Measurements from ENCODE around the gene ATP8B4.
A peak's percentile ranks its signal among the peaks of the same experiment; 100 is the strongest.

Gene ATP8B4

DNA sequence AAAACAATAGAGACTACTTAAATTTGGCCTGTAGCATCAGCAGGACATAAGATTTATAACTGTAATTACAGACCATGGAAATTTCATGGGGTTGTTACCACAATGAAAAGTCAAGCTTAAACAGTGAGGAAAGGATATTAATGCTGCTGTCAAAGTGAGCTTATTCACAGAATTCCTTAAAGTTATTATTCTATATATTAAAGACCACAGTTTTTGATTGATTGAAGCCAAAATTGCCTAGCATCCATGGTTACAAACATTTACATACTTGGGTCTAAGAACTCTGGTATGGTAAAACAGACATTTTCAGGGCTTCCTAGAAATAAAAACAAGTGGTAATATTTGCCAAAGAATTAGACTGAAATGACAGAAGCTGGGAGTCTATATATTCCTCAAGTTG lies 248.6 kb downstream of the ATP8B4 start:
- TF ChIP-seq, protein P1, sequence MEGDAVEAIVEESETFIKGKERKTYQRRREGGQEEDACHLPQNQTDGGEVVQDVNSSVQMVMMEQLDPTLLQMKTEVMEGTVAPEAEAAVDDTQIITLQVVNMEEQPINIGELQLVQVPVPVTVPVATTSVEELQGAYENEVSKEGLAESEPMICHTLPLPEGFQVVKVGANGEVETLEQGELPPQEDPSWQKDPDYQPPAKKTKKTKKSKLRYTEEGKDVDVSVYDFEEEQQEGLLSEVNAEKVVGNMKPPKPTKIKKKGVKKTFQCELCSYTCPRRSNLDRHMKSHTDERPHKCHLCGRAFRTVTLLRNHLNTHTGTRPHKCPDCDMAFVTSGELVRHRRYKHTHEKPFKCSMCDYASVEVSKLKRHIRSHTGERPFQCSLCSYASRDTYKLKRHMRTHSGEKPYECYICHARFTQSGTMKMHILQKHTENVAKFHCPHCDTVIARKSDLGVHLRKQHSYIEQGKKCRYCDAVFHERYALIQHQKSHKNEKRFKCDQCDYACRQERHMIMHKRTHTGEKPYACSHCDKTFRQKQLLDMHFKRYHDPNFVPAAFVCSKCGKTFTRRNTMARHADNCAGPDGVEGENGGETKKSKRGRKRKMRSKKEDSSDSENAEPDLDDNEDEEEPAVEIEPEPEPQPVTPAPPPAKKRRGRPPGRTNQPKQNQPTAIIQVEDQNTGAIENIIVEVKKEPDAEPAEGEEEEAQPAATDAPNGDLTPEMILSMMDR (IDR thresholded peaks at IDR 0.05; ENCODE audit: low read depth, low read length, missing control alignments) = no peak
- DNase-seq (ENCODE audit: low read depth) = no peak
- in situ Hi-C loops (cut with HindIII; ENCODE audit: low sequenced_read_pairs) = no loop called here
- H3K4me3 ChIP-seq (ENCODE audit: low read depth, low read length) = no peak overlapping the region

DNA sequence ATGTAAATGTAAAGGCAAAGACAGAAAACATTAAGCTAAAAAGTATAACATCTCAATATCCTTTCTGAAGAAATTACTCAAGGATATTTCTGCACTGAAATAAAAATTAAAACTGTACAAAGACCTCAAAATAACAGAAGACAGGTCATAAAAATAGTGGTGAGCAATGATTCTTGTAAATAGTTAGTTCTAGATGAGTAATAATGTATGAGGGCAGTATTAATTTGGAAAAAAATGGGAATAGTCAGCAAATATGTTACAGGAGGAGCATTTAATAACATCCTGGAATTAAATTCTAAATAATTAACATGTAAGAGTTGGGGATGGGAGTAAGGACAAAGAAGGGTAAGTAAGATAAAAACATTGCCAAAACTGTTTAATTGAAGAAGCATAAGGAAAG lies 250.7 kb downstream of the ATP8B4 start:
- no peak for DNase-seq (ENCODE audit: low read depth)
- H3K4me3 ChIP-seq (ENCODE audit: low read depth, low read length) = no peak overlapping the region
- in situ Hi-C loops (cut with HindIII; ENCODE audit: low sequenced_read_pairs) = no loop called here
- TF ChIP-seq, protein P1 (IDR thresholded peaks at IDR 0.05; ENCODE audit: low read depth, low read length, missing control alignments) = no peak

DNA sequence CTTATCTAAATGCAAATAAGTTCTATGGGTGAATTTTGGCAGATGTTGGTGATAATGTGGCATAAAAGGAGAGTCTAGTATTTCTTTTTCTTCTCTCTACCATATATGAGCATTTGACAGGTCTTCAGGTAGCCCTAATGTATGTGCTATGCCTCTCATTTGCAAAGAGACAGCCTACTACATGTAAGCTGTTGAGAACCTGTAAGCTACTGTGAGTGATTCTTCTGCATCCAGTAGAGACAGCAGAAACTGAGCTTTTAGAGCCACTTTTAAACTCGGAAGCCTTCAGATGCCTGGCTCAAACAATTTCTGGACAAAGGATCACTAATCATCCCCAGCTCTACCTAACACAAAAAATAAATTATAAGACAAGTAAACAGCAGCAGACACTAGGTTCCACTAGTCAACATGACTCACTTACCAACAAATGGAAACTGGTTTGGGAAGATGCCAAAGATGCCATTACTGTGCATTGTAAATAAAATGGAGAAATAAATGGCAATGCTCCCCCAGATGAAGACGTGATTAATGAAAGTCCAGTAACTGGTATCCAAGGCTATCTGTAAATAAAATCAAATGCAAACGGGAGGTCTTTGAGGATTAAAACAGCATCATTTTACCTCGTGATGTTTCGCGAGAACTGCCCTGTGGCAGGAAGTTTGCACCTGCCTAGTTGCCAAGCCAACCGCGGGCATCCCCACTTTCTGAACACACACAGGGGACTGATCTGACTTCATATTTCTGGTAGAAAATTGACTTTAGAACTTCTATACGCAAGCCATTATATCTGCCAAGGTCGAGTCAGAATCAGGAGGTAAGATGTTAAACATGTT lies 252.9 kb downstream of the ATP8B4 start:
- H3K4me3 ChIP-seq (ENCODE audit: low read depth, low read length) = no peak overlapping the region
- in situ Hi-C loops (cut with HindIII; ENCODE audit: low sequenced_read_pairs) = no loop called here
- no peak for DNase-seq (ENCODE audit: low read depth)
- TF ChIP-seq, protein P1 (IDR thresholded peaks at IDR 0.05; ENCODE audit: low read depth, low read length, missing control alignments) = no peak

DNA sequence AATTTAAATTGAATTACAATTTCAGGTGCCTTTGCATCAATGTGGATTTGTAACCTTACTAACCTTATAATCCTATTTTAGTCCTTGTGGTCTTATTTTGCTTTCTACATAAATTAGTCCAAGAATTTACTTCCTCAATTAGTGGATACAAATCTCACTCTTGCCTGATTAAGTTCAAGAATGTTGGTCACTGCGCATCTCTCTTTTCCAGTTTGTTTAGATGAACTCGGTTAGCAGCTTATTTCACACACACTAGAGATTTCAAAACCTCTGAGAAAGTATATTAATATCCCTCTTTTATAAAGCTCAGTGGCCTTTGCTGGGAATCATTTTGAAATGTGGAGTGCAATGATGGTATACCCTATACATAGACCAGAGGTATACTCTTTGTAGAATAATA lies 254.8 kb downstream of the ATP8B4 start:
- H3K4me3 ChIP-seq (ENCODE audit: low read depth, low read length) = no peak overlapping the region
- in situ Hi-C loops (cut with HindIII; ENCODE audit: low sequenced_read_pairs) = no loop called here
- no peak for DNase-seq (ENCODE audit: low read depth)
- TF ChIP-seq, protein P1 (IDR thresholded peaks at IDR 0.05; ENCODE audit: low read depth, low read length, missing control alignments) = no peak

DNA sequence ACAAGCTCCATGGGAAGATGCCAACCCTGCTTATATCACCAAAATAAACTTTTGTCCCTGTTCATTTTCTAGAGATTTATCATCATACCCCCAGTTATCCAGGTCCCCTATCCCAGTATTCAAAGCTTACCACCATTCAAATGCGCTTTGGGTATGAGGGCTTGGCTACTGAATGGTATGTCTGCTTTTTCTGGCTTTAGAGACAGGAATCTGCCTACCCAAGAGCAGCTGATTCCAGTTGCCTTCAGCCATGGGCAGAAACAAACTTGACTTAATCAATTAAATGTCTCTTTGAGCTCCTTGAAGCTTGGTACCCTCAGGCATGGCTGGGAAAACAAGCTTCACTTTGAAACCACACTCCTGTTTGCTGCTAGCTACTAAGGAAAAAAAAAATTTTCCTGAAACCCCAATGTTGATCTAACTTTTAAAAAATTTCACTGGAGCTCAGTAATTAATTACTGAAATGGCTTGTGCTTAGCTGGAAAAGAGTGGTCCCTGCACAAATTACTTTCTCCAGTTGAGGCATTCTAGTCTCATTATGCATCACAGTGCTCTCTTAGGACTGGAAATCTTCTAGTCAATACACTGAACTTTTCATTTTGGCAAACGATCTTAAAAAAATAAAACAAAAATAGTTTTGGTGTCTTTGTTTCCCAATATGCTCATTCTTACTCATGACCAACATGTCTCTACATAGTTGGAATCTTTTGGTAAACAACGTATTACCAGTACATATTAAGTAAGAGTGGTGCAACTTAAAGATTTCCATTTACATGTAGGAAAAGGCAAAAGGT lies 255.4 kb downstream of the ATP8B4 start:
- in situ Hi-C loops (cut with HindIII; ENCODE audit: low sequenced_read_pairs) = no loop called here
- DNase-seq (ENCODE audit: low read depth) = no peak
- TF ChIP-seq, protein P1 (IDR thresholded peaks at IDR 0.05; ENCODE audit: low read depth, low read length, missing control alignments) = no peak
- no peak overlapping the region for H3K4me3 ChIP-seq (ENCODE audit: low read depth, low read length)

DNA sequence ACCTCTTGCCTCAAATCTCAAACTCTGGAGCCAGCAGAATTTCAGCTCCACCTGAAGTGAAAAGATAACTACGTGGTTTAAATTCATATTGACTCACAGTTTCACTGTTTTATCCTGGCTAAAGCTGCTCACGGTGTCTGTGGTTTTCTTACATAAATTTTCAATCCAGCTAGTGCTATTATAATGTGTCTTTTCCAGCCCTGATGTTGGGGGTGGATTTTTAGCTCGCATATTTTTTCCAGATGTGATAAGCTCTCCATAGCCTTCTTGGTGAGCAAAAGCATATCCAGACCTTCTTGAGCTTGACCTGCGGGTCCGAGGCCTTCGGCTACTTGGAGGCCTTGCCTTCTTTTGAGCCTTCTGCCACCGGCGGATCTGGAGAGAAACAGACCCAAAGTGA lies 258.9 kb downstream of the ATP8B4 start:
- in situ Hi-C loops (cut with HindIII; ENCODE audit: low sequenced_read_pairs) = no loop called here
- TF ChIP-seq, protein P1 (IDR thresholded peaks at IDR 0.05; ENCODE audit: low read depth, low read length, missing control alignments) = no peak
- peak; percentile 38 for DNase-seq (ENCODE audit: low read depth)
- no peak overlapping the region for H3K4me3 ChIP-seq (ENCODE audit: low read depth, low read length)
